Measurements from ENCODE around the gene SFTPD.
"Not testable (repeated sequence)": the region's sequence is repeated elsewhere in the genome, so short reads cannot be mapped to it uniquely, and the experiment has no call there.

GRCh38 chr10:79986661-79987060, 37.8 kb upstream of the SFTPD start:
- not testable (repeated sequence) for TF ChIP-seq POLR2A, CTCF, EP300, POLR2AphosphoS5 (IDR thresholded peaks at IDR 0.05)
